Neural crest cell (in vitro differentiated cells): ENCODE results near the gene C20orf202. TPM values are rescaled to one million over a fixed set of nuclear protein-coding genes. Genes with fewer than 3 reads are reported as not detected.

Experiments
- DNase-seq: peaks from one replicate; pipeline ENCODE4 v3.0.0; 2021; ENCODE audit warnings: low read depth, mixed read lengths, low spot score
- H3K27ac Mint-ChIP-seq: one replicate; pipeline ENCODE4 v1.8.0; 2021; ENCODE audit warnings: mild to moderate bottlenecking, mixed read lengths; ENCODE audit not compliant: unreplicated experiment
- H3K27me3 Mint-ChIP-seq: 2 replicates; pipeline ENCODE4 v1.8.0; 2021; ENCODE audit warnings: low read depth, mild to moderate bottlenecking, mixed read lengths
- H3K36me3 Mint-ChIP-seq: 2 replicates; pipeline ENCODE4 v1.8.0; 2021; ENCODE audit warnings: low read depth, mild to moderate bottlenecking, mixed read lengths
- H3K4me1 Mint-ChIP-seq: 2 replicates; pipeline ENCODE4 v1.8.0; 2021; ENCODE audit warnings: mixed read lengths
- H3K4me3 Mint-ChIP-seq: one replicate; pipeline ENCODE4 v1.8.0; 2021; ENCODE audit warnings: mild to moderate bottlenecking, mixed read lengths
- H3K9me3 Mint-ChIP-seq: 2 replicates; pipeline ENCODE4 v1.8.0; 2021; ENCODE audit warnings: mixed read lengths
- CTCF ChIP-seq: fragments of 200-600 bp; sonication (generic); conservative IDR thresholded peaks from 2 replicates; pipeline ENCODE4 v1.5.0; 2021; ENCODE audit warnings: antibody characterized with exemption, mild to moderate bottlenecking
- total RNA-seq: library from RNA; stranded (reverse); gene quantifications from 2 replicates; pipeline ENCODE4 v1.2.1, GENCODE V29; 2021

The C20orf202 gene
- total RNA-seq, 1 donor from 2014 or later: 0.23 TPM

GRCh38 chr20:1177680-1178079 is 25.6 kb upstream of the C20orf202 start:
- Mint-ChIP-seq H3K4me1 (no peaks in the 10 kb centered on the region), H3K4me3 (peak overlapping the region; percentile 23), H3K9me3 (no peaks in the 10 kb centered on the region), H3K27me3 (peaks cover 9% of the 10 kb centered on the region), H3K27ac (peak overlapping the region; percentile 73), H3K36me3 (peaks cover 2% of the 10 kb centered on the region)
- no peak for DNase-seq
- TF ChIP-seq CTCF: no peak

GRCh38 chr20:1178103-1178502 is 25.2 kb upstream of the C20orf202 start:
- Mint-ChIP-seq H3K27ac (no peak overlapping the region), H3K9me3 (no peaks in the 10 kb centered on the region), H3K4me3 (no peak overlapping the region), H3K4me1 (no peaks in the 10 kb centered on the region), H3K36me3 (peaks cover 2% of the 10 kb centered on the region), H3K27me3 (peaks cover 13% of the 10 kb centered on the region)
- no peak for DNase-seq
- TF ChIP-seq CTCF: no peak

GRCh38 chr20:1178623-1179022 is 24.6 kb upstream of the C20orf202 start:
- H3K27ac Mint-ChIP-seq: no peak overlapping the region
- H3K4me3 Mint-ChIP-seq: no peak overlapping the region
- DNase-seq: no peak
- H3K36me3 Mint-ChIP-seq: peaks cover 2% of the 10 kb centered on the region
- peaks cover 19% of the 10 kb centered on the region for H3K27me3 Mint-ChIP-seq
- no peak for TF ChIP-seq CTCF
- H3K9me3 Mint-ChIP-seq: no peaks in the 10 kb centered on the region
- no peaks in the 10 kb centered on the region for H3K4me1 Mint-ChIP-seq

- DNase-seq: no peak
- Mint-ChIP-seq H3K27me3 (peaks cover 32% of the 10 kb centered on the region), H3K4me3 (no peak overlapping the region), H3K36me3 (peaks cover 2% of the 10 kb centered on the region), H3K9me3 (no peaks in the 10 kb centered on the region), H3K4me1 (peaks cover 7% of the 10 kb centered on the region), H3K27ac (no peak overlapping the region)
- no peak for TF ChIP-seq CTCF
Observed at GRCh38 chr20:1180949-1181348, 22.3 kb upstream of the C20orf202 start.

- Mint-ChIP-seq H3K9me3 (no peaks in the 10 kb centered on the region), H3K4me1 (peaks cover 7% of the 10 kb centered on the region), H3K36me3 (no peaks in the 10 kb centered on the region), H3K27ac (no peak overlapping the region), H3K27me3 (peaks cover 36% of the 10 kb centered on the region), H3K4me3 (peak overlapping the region; percentile 35)
- no peak for TF ChIP-seq CTCF
- no peak for DNase-seq
Observed at GRCh38 chr20:1182106-1182505, 21.1 kb upstream of the C20orf202 start.

GRCh38 chr20:1183153-1183552 is 20.1 kb upstream of the C20orf202 start:
- no peak overlapping the region for H3K27ac Mint-ChIP-seq
- H3K4me1 Mint-ChIP-seq: peaks cover 7% of the 10 kb centered on the region
- no peaks in the 10 kb centered on the region for H3K36me3 Mint-ChIP-seq
- DNase-seq: no peak
- H3K27me3 Mint-ChIP-seq: peaks cover 36% of the 10 kb centered on the region
- peak overlapping the region; percentile 66 for H3K4me3 Mint-ChIP-seq
- no peak for TF ChIP-seq CTCF
- H3K9me3 Mint-ChIP-seq: no peaks in the 10 kb centered on the region
